Prostate gland (tissue), 2 donors: ENCODE results near the gene TMEM114.

Experiments
- POLR2A ChIP-seq: fragments of 450-650 bp; IDR thresholded peaks from one replicate; pipeline ENCODE4 v1.6.1; 2016; ENCODE audit warnings: antibody characterized with exemption, mild to moderate bottlenecking
- POLR2AphosphoS5 ChIP-seq: sonication (generic); formaldehyde crosslinking; IDR thresholded peaks from one replicate; pipeline ENCODE4 v1.6.1; 2017; ENCODE audit warnings: antibody characterized with exemption
- TF ChIP-seq, protein P1 (sequence below), 4 experiments: fragments of 200-600 bp in 2 of 4; fragments of 450-650 bp in 2 of 4; sonication (generic) in 2 of 4; IDR thresholded peaks; 1 replicate in 3 of 4; 2 replicates in 1 of 4; pipeline ENCODE4 v1.5.1; 2016 to 2019; ENCODE audit warnings: antibody characterized with exemption in 4 of 4, mild to moderate bottlenecking in 2 of 4, moderate library complexity in 2 of 4

DNA sequence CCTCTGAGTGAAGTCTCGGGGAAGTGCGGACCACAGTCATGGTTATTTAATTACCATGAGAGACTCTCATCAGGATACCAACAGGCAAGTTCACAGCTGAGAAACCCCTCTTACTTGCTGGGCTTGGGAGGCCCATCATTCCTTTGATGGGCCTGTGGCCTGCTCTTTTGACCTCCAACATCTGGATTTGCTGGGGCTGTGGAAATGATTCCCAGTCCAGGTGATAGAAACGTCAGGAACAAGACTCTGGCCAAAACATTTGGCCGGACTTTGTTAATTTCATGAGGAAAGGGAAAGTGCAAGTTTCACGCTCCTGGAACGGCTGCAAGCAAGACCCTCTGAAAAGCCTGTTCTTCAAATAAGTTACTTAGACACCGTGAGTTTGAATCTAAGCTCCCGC, 42.5 kb downstream of the TMEM114 start:
- TF ChIP-seq POLR2A = no peak
- TF ChIP-seq, protein P1, sequence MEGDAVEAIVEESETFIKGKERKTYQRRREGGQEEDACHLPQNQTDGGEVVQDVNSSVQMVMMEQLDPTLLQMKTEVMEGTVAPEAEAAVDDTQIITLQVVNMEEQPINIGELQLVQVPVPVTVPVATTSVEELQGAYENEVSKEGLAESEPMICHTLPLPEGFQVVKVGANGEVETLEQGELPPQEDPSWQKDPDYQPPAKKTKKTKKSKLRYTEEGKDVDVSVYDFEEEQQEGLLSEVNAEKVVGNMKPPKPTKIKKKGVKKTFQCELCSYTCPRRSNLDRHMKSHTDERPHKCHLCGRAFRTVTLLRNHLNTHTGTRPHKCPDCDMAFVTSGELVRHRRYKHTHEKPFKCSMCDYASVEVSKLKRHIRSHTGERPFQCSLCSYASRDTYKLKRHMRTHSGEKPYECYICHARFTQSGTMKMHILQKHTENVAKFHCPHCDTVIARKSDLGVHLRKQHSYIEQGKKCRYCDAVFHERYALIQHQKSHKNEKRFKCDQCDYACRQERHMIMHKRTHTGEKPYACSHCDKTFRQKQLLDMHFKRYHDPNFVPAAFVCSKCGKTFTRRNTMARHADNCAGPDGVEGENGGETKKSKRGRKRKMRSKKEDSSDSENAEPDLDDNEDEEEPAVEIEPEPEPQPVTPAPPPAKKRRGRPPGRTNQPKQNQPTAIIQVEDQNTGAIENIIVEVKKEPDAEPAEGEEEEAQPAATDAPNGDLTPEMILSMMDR (IDR thresholded peaks at IDR 0.05) = no peak
- TF ChIP-seq POLR2AphosphoS5 = no peak
